HUES48 (cell line): ENCODE results near the gene FBXO3.
"Not testable (repeated sequence)": the region's sequence is repeated elsewhere in the genome, so short reads cannot be mapped to it uniquely, and the experiment has no call there.

Source experiments
- H3K27ac ChIP-seq: one replicate; pipeline ENCODE4 v1.7.0; 2013; ENCODE audit warnings: low read depth, low read length, inconsistent platforms
- H3K27me3 ChIP-seq: 2 replicates; pipeline ENCODE4 v1.6.1; 2013; ENCODE audit warnings: mild to moderate bottlenecking, low read length; ENCODE audit not compliant: control insufficient read depth, insufficient read depth
- H3K36me3 ChIP-seq: 2 replicates; pipeline ENCODE4 v1.6.1; 2013; ENCODE audit warnings: low read length; ENCODE audit not compliant: control insufficient read depth, insufficient read depth
- H3K4me1 ChIP-seq: 2 replicates; pipeline ENCODE4 v1.6.1; 2013; ENCODE audit warnings: mild to moderate bottlenecking, low read length; ENCODE audit not compliant: control insufficient read depth, insufficient read depth
- H3K4me3 ChIP-seq: 2 replicates; pipeline ENCODE4 v1.5.1; 2013; ENCODE audit warnings: mild to moderate bottlenecking, low read depth, low read length
- H3K9ac ChIP-seq: 2 replicates; pipeline ENCODE4 v1.6.1; 2013; ENCODE audit warnings: mild to moderate bottlenecking, low read depth, low read length, moderate library complexity
- H3K9me3 ChIP-seq: 2 replicates; pipeline ENCODE4 v1.6.1; 2013; ENCODE audit warnings: low read length; ENCODE audit not compliant: control insufficient read depth, insufficient read depth

FBXO3 gene

GRCh38 chr11:33727539-33727938 is 46.8 kb downstream of the FBXO3 start:
- H3K4me1 ChIP-seq, H3K36me3 ChIP-seq, H3K27me3 ChIP-seq, H3K9me3 ChIP-seq, H3K27ac ChIP-seq, H3K9ac ChIP-seq, H3K4me3 ChIP-seq: not testable (repeated sequence)

- Histone ChIP-seq H3K4me1 (peaks cover 4% of the 10 kb centered on the region; the same call in 1 of the 2 replicates), H3K36me3 (peaks cover 14% of the 10 kb centered on the region; the same call in 1 of the 2 replicates), H3K9me3 (no peaks in the 10 kb centered on the region), H3K27ac (no peak overlapping the region), H3K4me3 (no peak overlapping the region), H3K9ac (no peak overlapping the region), H3K27me3 (no peaks in the 10 kb centered on the region)
Measured at GRCh38 chr11:33725496-33725895, 48.8 kb downstream of the FBXO3 start.

GRCh38 chr11:33724644-33725035 is 49.7 kb downstream of the FBXO3 start:
- Histone ChIP-seq H3K9me3 (no peaks in the 10 kb centered on the region), H3K4me3 (no peak overlapping the region), H3K27ac (no peak overlapping the region), H3K4me1 (peaks cover 4% of the 10 kb centered on the region; the same call in 1 of the 2 replicates), H3K9ac (no peak overlapping the region), H3K27me3 (no peaks in the 10 kb centered on the region), H3K36me3 (peaks cover 21% of the 10 kb centered on the region)

DNA sequence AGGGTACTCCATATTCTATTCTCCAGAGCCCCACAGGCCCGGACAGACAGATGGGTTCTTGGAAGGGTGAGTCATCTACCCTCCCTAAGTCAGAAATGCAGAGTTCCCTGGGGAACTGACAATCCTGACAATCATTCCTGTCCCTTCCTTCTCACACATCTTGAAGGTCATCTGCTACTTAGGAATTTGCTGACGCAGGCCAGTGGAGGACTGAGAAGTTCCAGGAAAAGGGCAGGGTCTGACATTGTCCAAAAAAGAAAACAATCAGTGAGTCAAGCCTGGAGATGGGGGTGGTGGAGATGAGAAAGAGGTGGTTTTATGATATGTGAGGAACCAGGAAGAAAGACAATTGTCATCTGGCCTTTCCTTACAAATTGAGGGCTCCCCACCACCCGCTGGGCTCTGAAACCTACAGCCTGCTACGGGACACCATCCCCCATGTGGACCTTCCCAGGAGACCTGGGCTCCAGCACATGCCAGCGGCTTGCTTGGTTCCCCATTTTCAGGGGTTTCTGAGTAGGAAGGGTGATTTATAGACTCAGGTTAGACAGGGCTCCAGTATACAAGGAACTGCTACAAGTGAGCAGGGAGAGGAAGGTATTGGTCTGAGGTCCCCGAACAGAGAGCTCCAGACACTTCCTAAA is 51.0 kb downstream of the FBXO3 start:
- Histone ChIP-seq H3K9ac (no peak overlapping the region), H3K27me3 (no peaks in the 10 kb centered on the region), H3K4me3 (no peak overlapping the region), H3K9me3 (no peaks in the 10 kb centered on the region), H3K4me1 (peaks cover 4% of the 10 kb centered on the region; the same call in 1 of the 2 replicates), H3K36me3 (peaks cover 23% of the 10 kb centered on the region), H3K27ac (peak overlapping the region; percentile 51)

DNA sequence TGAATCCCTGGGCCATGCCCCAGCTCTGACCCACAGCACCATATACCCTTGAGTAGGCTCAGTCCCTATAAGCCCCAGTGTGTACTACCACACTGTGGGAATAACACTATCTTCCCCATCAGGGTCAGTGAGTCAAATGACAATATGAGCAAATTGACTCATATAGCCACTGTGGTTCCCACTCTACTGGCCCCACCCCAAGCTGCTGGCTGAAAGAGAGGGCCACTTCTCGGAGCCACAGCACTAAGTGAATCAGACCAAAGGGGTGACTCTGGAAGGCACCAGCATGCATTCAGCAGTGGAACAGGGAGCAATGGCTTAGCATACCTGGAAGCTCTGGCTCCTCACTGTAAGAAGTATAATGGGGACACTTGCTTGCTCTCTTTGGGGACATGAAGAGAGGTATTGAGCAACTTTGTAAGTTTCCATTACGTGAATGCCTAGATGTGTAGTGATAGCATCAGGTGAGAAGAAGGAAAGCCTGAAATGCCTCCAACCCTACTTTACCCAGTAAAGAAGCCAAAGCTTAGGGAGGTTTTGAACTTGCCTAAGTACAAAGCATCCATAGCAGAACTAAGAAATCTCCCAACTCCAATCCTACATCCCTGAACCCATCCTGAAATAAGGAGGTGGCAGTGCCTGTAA is 51.6 kb downstream of the FBXO3 start:
- H3K36me3 ChIP-seq = peaks cover 26% of the 10 kb centered on the region
- H3K9ac ChIP-seq = no peak overlapping the region
- H3K27ac ChIP-seq = peak overlapping the region; percentile 49
- H3K27me3 ChIP-seq = no peaks in the 10 kb centered on the region
- no peaks in the 10 kb centered on the region for H3K9me3 ChIP-seq
- peaks cover 4% of the 10 kb centered on the region; the same call in 1 of the 2 replicates for H3K4me1 ChIP-seq
- no peak overlapping the region for H3K4me3 ChIP-seq

GRCh38 chr11:33721984-33722383 is 52.3 kb downstream of the FBXO3 start:
- peaks cover 4% of the 10 kb centered on the region; the same call in 1 of the 2 replicates for H3K4me1 ChIP-seq
- no peak overlapping the region for H3K9ac ChIP-seq
- H3K9me3 ChIP-seq = no peaks in the 10 kb centered on the region
- H3K4me3 ChIP-seq = no peak overlapping the region
- H3K36me3 ChIP-seq = peaks cover 30% of the 10 kb centered on the region
- no peaks in the 10 kb centered on the region for H3K27me3 ChIP-seq
- H3K27ac ChIP-seq = no peak overlapping the region

DNA sequence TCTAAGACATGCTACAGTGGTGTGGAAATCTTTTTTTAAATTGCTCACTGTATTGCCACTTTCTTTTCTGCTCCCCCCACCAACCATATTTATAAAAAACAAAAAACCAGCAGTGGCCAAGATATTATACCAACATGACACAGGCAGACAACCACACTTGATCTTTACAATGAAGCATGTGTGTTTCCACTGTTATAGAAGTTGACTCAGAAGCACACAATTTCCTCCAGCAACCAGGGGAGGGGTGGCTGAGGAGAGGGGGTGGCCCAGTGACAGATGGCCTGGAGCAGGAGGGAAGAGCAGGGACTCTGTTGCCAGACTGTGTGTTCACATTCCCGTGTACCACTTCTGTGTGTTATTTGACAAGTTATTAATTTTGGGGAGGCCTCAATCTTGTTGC is 52.9 kb downstream of the FBXO3 start:
- Histone ChIP-seq H3K27ac (no peak overlapping the region), H3K4me3 (no peak overlapping the region), H3K9me3 (no peaks in the 10 kb centered on the region), H3K4me1 (peaks cover 4% of the 10 kb centered on the region; the same call in 1 of the 2 replicates), H3K9ac (no peak overlapping the region), H3K27me3 (no peaks in the 10 kb centered on the region), H3K36me3 (peaks cover 35% of the 10 kb centered on the region)

GRCh38 chr11:33719587-33719986 is 54.7 kb downstream of the FBXO3 start:
- Histone ChIP-seq H3K27ac (no peak overlapping the region), H3K4me3 (no peak overlapping the region), H3K36me3 (peaks cover 45% of the 10 kb centered on the region), H3K4me1 (peaks cover 4% of the 10 kb centered on the region; the same call in 1 of the 2 replicates), H3K9me3 (no peaks in the 10 kb centered on the region), H3K9ac (no peak overlapping the region), H3K27me3 (no peaks in the 10 kb centered on the region)

- Histone ChIP-seq H3K9ac (no peak overlapping the region), H3K4me1 (peaks cover 3% of the 10 kb centered on the region; the same call in 1 of the 2 replicates), H3K27ac (no peak overlapping the region), H3K27me3 (no peaks in the 10 kb centered on the region), H3K9me3 (no peaks in the 10 kb centered on the region), H3K36me3 (peaks cover 54% of the 10 kb centered on the region), H3K4me3 (no peak overlapping the region)
Measured at GRCh38 chr11:33718440-33718839, 55.9 kb downstream of the FBXO3 start.

DNA sequence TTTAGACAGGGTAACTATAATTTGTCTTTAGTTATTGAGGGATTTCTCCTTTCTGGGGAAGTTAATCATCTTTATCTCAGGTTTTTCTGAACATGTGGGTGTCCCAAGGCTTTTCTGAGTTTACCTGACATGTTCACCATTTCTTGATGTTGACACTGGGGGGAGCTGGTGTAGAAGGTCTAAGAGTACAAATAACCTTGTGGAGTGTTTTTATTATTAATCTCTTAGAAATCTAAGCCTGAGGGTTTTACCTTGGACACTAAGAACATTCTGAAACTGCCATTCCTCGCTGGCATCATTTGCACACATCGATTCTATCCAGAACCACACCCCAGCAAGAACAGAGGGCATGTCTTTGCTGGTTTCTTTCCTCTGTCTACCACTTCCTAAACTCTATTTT is 58.1 kb downstream of the FBXO3 start:
- no peak overlapping the region for H3K4me3 ChIP-seq
- H3K27me3 ChIP-seq = no peaks in the 10 kb centered on the region
- H3K9me3 ChIP-seq = no peaks in the 10 kb centered on the region
- peaks cover 51% of the 10 kb centered on the region for H3K36me3 ChIP-seq
- no peak overlapping the region for H3K27ac ChIP-seq
- H3K9ac ChIP-seq = no peak overlapping the region
- H3K4me1 ChIP-seq = no peaks in the 10 kb centered on the region

- Histone ChIP-seq H3K4me1 (no peaks in the 10 kb centered on the region), H3K36me3 (peaks cover 53% of the 10 kb centered on the region), H3K9me3 (no peaks in the 10 kb centered on the region), H3K27me3 (no peaks in the 10 kb centered on the region), H3K4me3 (no peak overlapping the region), H3K9ac (no peak overlapping the region), H3K27ac (no peak overlapping the region)
Measured at GRCh38 chr11:33713856-33714398, 60.4 kb downstream of the FBXO3 start.
